Head of caudate nucleus (tissue), 42 donors: Measurements from ENCODE around the gene PDE4C.
"Not testable (repeated sequence)": the region's sequence is repeated elsewhere in the genome, so short reads cannot be mapped to it uniquely, and the experiment has no call there.

Experiments used
- DNase-seq, 42 donors: peaks; one replicate each; pipeline versions ENCODE4 v3.0.0 to v3.0.0-alpha.2; 2020 to 2021; ENCODE audit warnings: mixed read lengths in 7 of 42
- intact Hi-C: fragments of 100-400 bp; cut with DNase I; formaldehyde crosslinking; loops from one replicate; pipeline ENCODE4 v1.15.0; 2022

PDE4C gene

DNA sequence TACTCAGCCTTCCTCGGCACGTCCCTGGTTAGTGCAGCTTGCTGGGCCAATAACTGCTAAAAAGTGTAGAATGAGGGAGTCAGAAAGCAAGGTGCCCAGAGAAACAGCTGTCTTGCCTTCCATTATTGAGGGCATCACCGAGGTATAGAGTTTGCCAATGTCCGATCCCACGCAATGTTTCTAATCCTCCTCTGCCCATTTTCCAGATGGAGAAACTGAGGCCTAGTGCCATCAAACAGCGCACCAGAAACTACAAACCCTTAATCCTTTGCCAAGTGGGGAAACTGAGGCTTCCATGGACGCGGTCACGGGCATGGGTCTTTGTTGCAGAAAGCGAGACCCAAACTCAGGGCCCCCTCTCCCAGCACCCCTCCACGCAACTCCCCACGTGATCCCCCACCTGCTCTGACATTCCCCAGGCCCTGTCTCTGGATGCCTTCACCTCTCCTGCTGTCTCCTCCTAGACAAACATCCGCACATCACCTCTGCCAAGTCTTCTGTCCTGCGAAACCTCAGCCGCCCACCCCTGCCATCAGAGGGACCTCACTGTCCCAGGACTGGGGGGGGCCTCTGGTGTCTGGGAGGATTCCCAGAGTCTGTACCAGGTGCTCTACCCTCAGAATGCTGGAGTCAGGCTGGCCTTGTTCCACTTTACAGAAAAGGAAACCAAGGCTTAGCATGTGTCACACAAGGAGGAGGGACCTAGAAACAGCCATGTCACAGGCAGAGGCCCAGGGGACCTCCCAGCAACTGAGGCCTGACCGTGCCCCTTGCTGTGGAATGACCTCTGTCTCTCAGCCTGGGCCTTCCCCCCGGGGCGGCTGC lies 930 bp upstream of the PDE4C start:
- intact Hi-C loops: no loop called here
- DNase-seq: no peak

DNA sequence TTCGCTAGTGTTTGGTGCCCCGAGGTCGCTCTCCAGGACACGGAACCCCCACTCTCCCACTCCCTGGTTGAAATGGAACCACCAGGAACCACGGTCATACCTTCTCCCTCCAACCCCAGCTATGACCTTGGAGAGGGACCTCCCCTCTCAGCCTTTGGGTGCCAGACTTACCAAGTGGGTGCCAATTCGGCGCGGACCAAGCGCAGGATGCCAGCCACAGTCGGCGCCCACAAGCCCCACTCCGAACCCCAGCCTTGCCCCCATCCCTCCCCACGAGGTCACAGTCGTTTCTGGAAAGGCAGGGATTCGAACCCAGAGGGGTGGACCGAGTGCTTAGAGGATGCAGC lies 910 bp downstream of the PDE4C start:
- intact Hi-C loops: no loop called here
- no peak for DNase-seq

DNA sequence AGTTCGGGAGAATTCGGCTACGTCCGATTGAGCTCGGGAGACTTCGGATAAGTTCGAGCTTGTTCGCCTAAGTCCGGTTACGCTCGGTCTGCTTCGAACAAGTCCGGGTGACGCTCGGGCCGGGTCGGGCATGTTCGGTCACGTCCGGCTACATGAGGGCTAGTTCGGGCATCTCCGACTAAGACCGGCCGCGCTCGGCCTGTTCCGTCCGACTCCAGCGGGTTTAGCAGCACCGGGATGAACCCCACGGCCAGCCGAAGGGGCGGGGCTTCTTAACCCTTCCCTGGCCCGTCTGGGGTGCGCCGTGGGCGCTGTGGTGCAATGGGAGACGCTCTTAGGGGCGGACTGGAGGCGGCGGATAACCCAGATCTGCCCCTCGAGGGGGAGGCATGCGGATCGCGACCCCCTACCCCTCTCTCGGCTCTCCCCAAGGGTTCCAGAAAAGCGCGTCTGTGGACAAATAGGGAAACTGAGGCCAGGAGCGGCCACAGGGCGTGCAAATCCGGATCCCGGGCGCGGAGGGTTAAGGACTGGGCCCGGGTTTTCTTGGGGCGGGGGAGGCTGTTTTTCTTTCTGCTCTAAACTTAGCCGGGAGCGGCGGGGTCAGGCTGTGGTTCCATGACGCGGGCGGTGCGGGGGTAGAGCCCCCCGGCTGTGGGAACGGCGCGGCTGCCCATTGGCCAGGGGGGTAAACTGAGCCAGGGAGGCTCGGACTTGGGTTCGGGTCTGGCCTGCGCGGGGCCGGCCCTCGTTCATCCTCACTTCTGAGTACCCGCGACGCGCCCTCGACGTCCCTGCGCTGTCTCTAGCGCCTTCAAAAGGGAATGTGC lies 1.5 kb downstream of the PDE4C start:
- intact Hi-C loops: no loop called here
- DNase-seq: peak; percentile 79 to 96 (median 90)

DNA sequence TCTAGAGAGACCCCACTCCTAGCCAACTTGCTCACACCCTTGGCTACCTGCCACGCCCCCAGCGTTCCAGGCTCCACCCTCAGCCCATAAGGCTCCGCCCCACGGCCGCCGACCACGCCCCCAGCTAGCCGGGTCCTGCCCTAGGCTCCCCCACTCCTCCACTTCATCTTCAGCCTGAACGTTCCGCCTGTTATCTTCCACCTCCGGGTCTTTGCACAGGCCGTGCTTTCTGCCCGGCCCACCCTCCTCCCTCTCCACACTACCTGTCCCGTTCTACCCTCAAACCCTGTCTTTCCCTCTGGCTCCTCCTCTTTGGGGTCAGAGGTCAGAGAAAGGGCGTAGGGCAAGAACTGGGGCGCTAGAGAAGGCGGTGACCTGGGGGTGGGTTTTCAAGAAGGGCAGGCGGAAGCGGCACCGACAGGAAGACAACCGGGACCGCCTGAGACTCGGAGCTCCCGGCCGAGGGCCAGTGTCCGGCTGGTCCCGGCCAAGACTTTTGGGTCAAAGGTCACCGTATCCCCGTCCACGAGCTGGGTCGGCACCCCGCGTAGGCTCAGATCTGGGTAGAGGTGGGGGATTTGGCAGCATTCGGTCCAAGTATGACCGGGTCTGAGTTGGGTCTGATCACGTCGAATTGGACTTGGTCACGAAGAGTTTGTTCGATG lies 2.2 kb downstream of the PDE4C start:
- intact Hi-C loops: no loop called here
- DNase-seq: peak in 26 of 42 donors; percentile 11 to 60 (median 35)

DNA sequence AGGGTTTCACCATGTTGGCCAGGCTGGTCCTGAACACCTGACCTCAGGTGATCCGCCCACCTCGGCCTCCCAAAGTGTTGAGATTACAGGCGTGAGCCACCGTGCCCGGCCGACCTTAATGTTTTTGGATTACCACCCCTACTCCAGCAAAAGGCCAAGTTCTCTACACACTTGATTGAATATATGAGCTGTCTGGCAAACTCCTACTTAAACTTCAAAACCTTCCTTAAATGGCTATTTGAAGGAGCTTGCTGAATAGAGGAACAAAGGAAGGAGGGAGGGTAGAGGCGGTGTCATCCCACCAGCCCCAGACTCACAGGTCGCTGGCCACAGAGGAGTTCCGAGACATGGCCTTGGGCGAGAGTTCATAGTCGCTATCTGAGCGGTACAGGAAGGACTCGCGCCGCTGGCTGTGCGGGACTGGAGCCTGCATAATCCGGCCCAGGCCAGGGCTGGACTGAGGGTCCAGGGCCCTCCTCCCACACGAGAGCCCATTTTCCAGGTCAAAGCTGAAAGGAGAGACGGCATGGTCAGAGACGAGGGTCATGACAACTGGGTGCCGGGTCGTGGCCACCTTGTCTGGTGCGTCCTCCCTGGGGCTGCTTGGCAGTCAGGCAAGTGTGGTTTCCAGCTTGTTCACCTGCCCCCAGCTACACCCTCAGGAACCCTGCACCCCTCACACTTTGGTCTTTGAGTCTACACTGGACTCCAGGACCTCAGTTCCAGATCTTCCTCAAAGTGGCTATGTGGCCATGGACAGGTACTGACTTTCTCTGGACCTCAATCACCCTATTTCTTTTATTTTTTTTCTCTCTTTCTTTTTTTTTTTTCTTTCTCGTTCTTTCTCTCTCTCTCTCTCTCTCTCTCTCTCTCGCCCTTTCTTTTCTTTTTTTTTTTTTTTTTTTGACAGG lies 4.2 kb downstream of the PDE4C start:
- intact Hi-C loops: no loop called here

DNA sequence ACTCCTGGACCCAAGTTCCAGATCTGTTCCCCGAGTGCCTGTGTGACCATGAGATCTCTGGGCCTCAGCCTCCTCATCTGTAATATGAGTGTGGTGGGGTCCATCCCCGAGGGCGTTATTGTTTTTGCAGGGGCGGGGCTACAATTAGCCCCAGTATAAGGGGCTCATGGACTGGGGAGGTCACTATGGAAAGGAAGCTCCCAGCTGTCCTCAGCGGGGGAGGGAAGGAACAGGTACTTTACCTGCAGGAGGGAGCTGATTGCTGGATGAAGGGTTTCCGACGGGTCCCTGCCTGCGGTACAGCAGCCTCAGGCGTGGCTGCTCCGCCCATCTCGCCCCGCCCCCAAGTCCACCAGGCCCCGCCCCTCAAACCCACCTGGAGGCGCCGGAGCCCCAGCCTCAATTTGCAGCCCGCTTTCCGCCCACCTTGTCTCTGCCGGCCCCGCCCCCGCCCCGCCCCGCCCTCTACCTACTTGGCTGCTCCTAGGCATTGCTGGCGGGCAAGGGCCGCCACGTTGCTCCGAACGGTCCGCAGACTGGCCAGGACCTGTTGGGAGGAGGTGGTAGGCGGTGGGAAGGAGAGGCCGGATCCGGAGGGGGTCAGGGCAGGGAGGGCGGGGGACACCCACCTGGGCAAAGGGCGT lies 5.5 kb downstream of the PDE4C start:
- intact Hi-C loops: no loop called here
- no peak for DNase-seq

More for the DNA sequence above, 4.2 kb downstream of the PDE4C start:
- DNase-seq: no peak

DNA sequence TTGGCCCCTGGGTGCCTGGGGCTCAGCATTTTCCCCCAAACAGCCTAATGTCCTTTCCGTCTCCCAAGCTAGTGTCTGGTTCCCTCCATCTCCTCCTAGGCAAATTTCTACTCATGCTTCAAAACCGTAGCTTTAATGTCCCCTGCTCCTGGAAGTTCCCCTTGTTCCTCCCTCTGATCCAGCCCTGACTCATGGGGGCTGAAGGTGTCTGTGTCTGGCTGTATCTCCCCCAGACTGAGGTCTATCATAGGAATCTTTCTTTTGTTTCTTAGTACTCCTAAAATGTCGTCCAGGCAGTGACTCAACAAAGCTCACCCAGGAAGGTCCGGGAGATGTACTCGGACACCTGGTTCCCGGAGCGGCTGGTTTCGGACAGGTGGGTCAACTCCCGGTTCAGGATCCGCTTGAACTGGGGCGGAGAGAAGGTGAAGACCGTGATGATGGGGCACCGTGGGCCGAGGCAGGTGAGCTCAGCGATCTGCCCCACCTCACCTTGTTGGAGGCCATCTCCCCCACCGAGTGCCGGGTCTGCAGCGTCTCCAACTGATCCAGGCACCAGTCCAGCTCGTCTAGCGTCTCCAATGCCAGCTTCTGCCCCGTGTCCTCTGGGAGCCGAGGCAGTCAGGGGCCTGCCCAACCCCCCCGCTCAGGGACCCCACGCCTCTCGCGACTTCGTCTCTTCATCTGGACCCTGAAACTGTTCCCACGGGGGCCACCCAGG lies 6.2 kb downstream of the PDE4C start:
- DNase-seq: no peak
- intact Hi-C loops: no loop called here

DNA sequence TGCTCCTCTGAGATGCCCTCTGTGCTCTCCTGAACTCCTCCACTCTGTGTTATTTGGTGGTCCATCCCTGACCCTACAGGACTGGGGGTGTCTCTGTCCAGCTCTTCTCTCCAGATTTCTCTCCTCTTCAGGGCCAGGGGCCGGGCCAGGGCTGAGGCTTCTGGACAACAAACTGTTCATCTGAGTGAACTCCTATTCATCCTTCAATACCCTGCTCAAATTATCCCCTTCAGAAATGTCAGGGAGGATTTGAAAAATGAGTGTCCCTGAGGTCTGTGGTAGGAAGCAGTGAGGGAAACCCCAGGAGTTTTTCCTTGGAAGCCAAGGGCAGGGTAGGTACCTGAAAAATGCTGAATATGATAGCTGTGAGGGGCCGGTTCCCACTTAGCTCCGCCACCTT lies 7.6 kb downstream of the PDE4C start:
- intact Hi-C loops: no loop called here
- no peak for DNase-seq

DNA sequence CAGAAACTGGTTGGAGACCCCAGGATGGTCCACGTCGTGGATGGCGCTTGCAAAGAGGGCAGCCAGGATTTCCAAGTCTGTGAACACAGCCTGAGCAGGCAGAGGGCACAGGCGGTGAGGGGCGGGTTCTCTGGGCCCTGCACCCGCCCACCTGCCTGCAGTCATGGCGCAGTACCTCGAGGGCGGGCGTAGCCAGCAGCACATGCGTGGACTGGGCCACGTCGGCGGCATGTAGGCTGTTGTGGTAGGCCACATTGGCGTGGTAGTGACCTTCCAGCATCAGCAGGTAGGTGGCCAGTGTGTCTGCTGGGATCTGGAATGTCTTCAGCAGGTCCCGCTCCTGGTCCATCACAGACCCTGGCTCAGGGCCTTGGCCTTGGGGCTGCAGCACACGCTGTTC lies 8.1 kb downstream of the PDE4C start:
- intact Hi-C loops: no loop called here
- no peak for DNase-seq

DNA sequence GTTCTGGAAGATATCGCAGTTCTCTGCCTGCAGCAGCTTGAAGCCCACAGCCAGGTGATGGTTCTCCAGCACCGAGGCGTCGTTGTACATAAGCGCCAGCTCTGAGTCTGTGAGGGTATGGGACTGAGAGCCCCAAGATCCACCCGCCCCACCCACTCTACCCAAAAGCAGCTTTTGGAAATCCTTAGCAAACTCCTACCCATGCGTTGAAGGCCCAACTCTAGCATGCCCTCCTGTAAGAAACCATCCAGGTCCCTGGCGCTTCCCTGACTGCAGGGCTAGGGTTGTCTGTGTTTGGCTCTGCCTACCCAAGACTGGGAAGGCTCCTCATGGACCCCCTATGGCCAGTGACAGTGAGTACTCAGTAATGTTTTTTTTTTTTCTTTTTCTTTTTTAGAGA lies 9.4 kb downstream of the PDE4C start:
- intact Hi-C loops: no loop called here
- DNase-seq: no peak

DNA sequence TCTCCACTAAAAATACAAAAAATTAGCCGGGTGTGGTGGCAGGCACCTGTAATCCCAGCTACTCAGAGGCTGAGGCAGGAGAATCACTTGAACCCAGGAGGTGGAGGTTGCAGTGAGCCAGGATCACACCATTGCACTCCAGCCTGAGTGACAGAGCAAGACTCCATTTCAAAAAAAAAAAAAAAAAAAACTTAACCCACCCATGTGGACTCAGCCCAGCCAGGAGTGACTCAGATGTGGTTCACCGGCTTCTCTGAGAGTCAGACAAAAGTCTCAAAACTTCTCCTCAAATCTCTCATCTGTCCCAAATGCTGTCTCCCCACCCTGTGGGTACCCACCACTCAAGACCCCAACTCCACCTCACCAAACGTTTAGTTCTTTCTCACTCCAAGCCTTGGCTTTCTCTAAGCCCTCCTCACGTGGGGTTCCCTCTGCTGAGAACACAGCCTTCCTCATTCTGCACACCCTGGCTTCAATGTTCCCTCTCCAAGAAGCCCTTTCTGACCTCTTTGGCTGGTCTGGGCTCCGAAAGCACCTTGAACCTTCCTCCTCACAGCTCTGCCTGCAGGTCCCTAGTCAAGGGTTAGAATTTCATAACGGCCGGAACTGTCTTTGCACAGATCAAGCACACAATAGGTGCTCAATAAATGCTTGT lies 11.3 kb downstream of the PDE4C start:
- intact Hi-C loops: loop anchor here (5.0 kb wide), 1 partner anchor 37 kb away; no protein-coding TSS in a partner anchor
- DNase-seq: no peak

DNA sequence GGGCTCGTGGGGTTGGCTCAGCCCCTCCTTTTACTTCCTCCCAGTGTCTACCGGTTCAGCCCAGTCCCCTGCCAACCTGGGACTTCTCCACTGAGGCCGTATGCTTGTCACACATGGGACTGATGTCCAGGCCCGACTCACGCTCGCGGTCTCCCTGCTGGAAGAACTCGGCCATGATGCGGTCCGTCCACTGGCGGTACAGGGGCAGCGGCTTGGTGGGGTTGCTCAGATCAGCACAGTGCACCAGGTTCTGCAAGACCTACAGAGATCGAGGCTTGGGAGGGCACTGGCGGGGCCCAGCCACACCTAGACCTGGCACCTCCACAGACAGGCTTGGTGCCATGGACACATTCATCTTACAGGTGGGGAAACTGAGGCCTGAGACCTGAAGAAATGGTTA lies 14.6 kb downstream of the PDE4C start:
- DNase-seq: no peak
- intact Hi-C loops: loop anchor here (5.0 kb wide), 1 partner anchor 41 kb away; no protein-coding TSS in a partner anchor

DNA sequence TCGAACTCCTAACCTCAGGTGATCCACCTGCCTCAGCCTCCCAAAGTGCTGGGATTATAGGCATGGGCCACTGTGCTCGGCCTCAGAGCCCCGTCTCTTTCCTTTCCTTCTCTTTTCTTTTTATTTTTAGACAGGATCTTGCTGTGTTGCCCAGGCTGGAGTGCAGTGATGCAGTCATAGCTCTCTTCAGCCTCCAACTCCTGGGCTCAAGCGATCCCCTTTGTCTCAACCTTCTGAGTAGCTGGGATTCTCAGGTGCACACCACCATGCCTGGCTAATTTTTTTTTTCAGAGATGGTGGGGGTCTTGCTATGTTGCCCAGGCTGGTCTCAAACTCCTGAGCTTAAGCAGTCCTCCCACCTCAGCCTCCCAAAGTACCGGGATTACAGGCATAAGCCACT lies 16.3 kb downstream of the PDE4C start:
- intact Hi-C loops: loop anchor here (5.0 to 10.0 kb wide), 2 partner anchors 42 to 205 kb away; partner anchors contain the start of gene SSBP4
- not testable (repeated sequence) for DNase-seq

DNA sequence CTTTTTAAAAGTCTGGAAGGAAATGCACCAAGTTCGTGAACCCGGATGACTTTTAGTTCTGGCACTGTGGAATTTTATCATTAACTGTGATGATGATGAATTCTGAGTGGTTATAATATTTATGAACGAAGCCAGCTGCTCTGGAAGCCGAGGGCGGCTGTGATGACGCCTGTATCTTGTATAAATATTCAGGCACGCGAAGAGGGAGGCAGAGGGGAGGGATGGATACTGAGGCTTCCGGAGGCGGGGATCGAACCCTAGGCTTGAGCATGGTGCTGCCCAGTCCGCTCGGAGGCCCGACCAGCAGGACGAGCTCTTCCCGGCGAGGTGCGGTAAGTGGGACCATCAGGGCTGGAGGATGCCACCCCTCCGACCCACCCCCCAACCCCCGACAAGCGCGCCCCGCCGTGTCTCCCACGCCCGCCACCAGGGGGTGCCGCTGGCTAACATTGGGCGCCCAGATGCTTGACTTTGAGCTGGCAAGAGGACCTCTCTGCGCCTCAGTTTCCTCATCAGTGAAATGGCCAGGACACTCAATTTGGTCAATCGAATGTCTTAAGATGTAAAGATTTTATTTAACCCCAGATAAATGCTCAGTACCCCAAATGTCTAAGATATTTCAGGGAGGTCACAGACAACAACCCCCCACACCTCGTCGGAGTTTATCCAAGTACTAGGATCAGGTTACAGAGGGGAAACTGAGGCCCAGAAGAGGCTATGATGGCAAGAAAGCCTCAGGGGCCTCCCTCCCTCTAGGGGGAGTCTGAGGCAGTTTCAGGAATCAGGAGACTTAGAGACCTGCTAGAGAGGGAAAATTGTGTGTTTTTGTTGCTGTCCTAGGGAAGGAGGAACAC lies 17.9 kb downstream of the PDE4C start:
- DNase-seq: peak in 38 of 42 donors; percentile 32 to 82 (median 60)
- intact Hi-C loops: loop anchor here (10.0 kb wide), 1 partner anchor 206 kb away; the partner anchor contains the start of gene SSBP4

DNA sequence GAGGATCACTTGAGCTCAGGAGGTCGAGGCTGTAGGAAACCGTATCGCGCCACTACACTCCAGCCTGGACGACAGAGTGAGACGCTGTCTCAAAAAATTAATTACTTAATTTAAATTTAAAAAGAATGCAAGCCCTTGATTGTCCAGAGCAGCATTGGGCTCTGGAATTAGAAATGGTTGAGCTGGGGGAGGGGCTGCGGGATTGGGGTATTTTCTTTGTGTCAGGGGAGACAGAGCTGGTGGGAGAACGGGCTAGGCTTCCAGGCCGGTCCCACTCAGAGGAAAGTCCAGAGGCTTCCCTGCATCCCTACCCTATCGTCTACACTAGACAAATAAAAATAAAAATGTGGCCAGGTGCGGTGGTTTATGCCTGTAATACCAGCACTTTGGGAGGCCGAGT lies 20.2 kb downstream of the PDE4C start:
- DNase-seq: no peak
- intact Hi-C loops: loop anchor here (10.0 kb wide), 1 partner anchor 209 kb away; the partner anchor contains the start of gene SSBP4
